ENCODE data around the gene EXOSC10.
"Not testable (repeated sequence)": the region's sequence is repeated elsewhere in the genome, so short reads cannot be mapped to it uniquely, and the experiment has no call there.

EXOSC10 gene

DNA sequence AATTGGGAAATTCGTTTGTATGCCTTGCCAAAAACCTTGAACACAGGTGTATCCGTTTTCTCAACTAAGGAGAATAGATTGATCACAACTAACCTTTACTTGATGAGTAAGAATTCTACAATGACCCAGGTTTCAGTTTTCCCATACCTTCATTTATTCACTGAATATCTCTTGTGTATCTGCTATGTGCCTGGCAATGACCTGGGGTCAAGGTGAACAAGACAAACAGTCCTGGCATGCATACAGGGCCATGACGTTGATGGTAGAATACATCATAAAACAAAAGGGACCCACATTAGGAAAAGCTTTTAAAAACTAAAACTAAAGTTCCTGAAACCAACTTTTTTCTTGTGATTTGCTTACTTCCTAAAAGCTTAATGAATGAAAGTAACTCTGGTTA lies 32.1 kb upstream of the EXOSC10 start:
- DNase-seq (no peak), ATAC-seq (replicated peaks) (no peak)
- H3K9me3 Mint-ChIP-seq: no peaks in the 10 kb centered on the region
- H3K4me3 Mint-ChIP-seq: no peak overlapping the region
- no peak overlapping the region for H3K27ac Mint-ChIP-seq
- peaks cover 72% of the 10 kb centered on the region for H3K36me3 Mint-ChIP-seq (ENCODE audit: insufficient read depth)
- no peaks in the 10 kb centered on the region for H3K27me3 Mint-ChIP-seq
- H3K4me1 Mint-ChIP-seq (ENCODE audit: low read depth in 2 of 2): no peaks in the 10 kb centered on the region

GRCh38 chr1:11130406-11130805 lies 30.7 kb upstream of the EXOSC10 start:
- H3K4me1 Mint-ChIP-seq (ENCODE audit: low read depth in 2 of 2): no peaks in the 10 kb centered on the region
- H3K27ac Mint-ChIP-seq: no peak overlapping the region
- DNase-seq (no peak), ATAC-seq (replicated peaks) (no peak)
- H3K9me3 Mint-ChIP-seq: no peaks in the 10 kb centered on the region
- peaks cover 75% of the 10 kb centered on the region for H3K36me3 Mint-ChIP-seq (ENCODE audit: insufficient read depth)
- no peak overlapping the region for H3K4me3 Mint-ChIP-seq
- no peaks in the 10 kb centered on the region for H3K27me3 Mint-ChIP-seq

DNA sequence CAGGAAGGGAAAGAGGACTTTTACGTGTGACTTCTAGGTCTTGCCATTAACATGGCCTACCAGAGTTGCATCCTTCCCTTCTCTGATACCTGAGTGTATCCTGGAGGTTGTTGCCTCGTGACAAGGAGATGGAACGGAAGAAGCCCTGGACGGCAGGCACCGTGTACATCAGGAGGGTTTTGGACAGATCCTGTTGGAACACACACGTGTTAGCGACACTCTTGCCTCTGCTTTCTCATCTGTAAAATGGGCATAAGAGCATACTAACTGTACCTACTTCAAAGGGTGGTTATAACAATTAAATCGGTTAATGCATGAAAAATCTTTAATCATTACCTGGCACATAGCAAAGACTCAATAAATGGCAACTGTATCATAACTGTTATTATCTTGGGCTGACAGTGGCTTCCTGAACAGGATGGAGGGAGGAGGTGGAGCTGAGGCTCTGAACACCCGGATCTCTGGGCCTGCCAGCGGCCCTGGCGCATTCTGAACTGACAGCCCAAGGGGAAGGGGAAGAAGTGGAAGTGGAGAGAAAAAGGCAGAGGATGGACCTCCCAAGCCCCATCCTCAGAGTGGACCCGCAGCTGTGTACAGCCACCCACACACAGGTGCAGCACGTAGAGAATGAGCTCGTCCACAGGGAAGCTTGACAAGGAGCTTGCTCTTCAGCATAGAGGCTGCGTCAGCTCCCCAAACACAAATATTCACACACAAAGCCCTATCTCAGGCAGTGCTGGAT lies 30.2 kb upstream of the EXOSC10 start:
- DNase-seq (no peak), ATAC-seq (replicated peaks) (no peak)
- Mint-ChIP-seq H3K27me3 (no peaks in the 10 kb centered on the region), H3K27ac (peak overlapping the region in 1 of 2 donors; percentile 62), H3K4me3 (no peak overlapping the region), H3K4me1 (ENCODE audit: low read depth in 2 of 2) (no peaks in the 10 kb centered on the region), H3K36me3 (ENCODE audit: insufficient read depth) (peaks cover 75% of the 10 kb centered on the region), H3K9me3 (no peaks in the 10 kb centered on the region)

- H3K27ac Mint-ChIP-seq: no peak overlapping the region
- peaks cover 91% of the 10 kb centered on the region for H3K36me3 Mint-ChIP-seq (ENCODE audit: insufficient read depth)
- ATAC-seq (replicated peaks) (no peak), DNase-seq (no peak)
- H3K27me3 Mint-ChIP-seq: no peaks in the 10 kb centered on the region
- no peaks in the 10 kb centered on the region for H3K4me1 Mint-ChIP-seq (ENCODE audit: low read depth in 2 of 2)
- H3K9me3 Mint-ChIP-seq: no peaks in the 10 kb centered on the region
- H3K4me3 Mint-ChIP-seq: no peak overlapping the region
These were observed 26.9 kb upstream of the EXOSC10 start for GRCh38 chr1:11126569-11126968.

- Mint-ChIP-seq H3K9me3 (no peaks in the 10 kb centered on the region), H3K27ac (no peak overlapping the region), H3K4me1 (ENCODE audit: low read depth in 2 of 2) (no peaks in the 10 kb centered on the region), H3K36me3 (ENCODE audit: insufficient read depth) (peaks cover 94% of the 10 kb centered on the region), H3K27me3 (no peaks in the 10 kb centered on the region), H3K4me3 (no peak overlapping the region)
- DNase-seq: no peak
- no peak for ATAC-seq (replicated peaks)
These were observed 26.3 kb upstream of the EXOSC10 start for GRCh38 chr1:11125931-11126330.

DNA sequence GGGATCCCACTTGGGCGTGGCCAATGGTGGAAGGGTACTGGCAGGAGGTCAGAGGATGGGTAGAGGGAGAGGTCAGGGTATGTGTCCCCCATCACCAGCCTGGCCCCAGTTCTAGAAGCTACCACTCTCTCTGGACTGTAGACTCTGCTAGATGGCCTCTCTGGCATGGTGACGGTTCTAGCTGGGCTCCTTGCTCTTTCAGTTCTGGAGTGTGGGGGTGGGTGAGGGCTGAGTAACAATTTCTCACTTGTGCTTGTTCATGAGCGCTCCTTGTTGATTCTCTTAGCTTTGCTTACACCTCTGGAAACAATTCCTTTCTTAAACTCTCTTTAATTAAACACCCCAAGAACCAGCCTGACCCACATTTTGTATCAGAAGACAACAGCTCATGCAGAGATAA lies 25.3 kb upstream of the EXOSC10 start:
- H3K4me1 Mint-ChIP-seq (ENCODE audit: low read depth in 2 of 2): no peaks in the 10 kb centered on the region
- H3K36me3 Mint-ChIP-seq (ENCODE audit: insufficient read depth): peaks cover 93% of the 10 kb centered on the region
- H3K27me3 Mint-ChIP-seq: no peaks in the 10 kb centered on the region
- H3K9me3 Mint-ChIP-seq: no peaks in the 10 kb centered on the region
- H3K27ac Mint-ChIP-seq: peak overlapping the region; percentile 41 to 44
- ATAC-seq (replicated peaks) (no peak), DNase-seq (no peak)
- H3K4me3 Mint-ChIP-seq: no peak overlapping the region

- H3K4me1 Mint-ChIP-seq (ENCODE audit: low read depth in 2 of 2): no peaks in the 10 kb centered on the region
- no peak for DNase-seq
- H3K36me3 Mint-ChIP-seq (ENCODE audit: insufficient read depth): peaks cover 79% of the 10 kb centered on the region
These were observed 16.6 kb upstream of the EXOSC10 start for GRCh38 chr1:11116318-11116717.

GRCh38 chr1:11114966-11115365 lies 15.3 kb upstream of the EXOSC10 start:
- Mint-ChIP-seq H3K4me3 (no peak overlapping the region), H3K27me3 (no peaks in the 10 kb centered on the region), H3K36me3 (ENCODE audit: insufficient read depth) (peaks cover 77% of the 10 kb centered on the region), H3K4me1 (ENCODE audit: low read depth in 2 of 2) (no peaks in the 10 kb centered on the region), H3K9me3 (no peaks in the 10 kb centered on the region), H3K27ac (no peak overlapping the region)
- DNase-seq (no peak), ATAC-seq (replicated peaks) (no peak)

More at GRCh38 chr1:11116318-11116717, 16.6 kb upstream of the EXOSC10 start:
- no peaks in the 10 kb centered on the region for H3K9me3 Mint-ChIP-seq
- H3K27me3 Mint-ChIP-seq: no peaks in the 10 kb centered on the region
- H3K27ac Mint-ChIP-seq: no peak overlapping the region
- H3K4me3 Mint-ChIP-seq: no peak overlapping the region
- ATAC-seq (replicated peaks): no peak

GRCh38 chr1:11109047-11109760 lies 9.5 kb upstream of the EXOSC10 start:
- H3K27me3 Mint-ChIP-seq: no peaks in the 10 kb centered on the region
- DNase-seq: no peak
- no peaks in the 10 kb centered on the region for H3K9me3 Mint-ChIP-seq
- H3K4me1 Mint-ChIP-seq (ENCODE audit: low read depth in 2 of 2): no peaks in the 10 kb centered on the region
- H3K36me3 Mint-ChIP-seq (ENCODE audit: insufficient read depth): peaks cover 66% of the 10 kb centered on the region
- ATAC-seq (replicated peaks): no peak
- H3K4me3 Mint-ChIP-seq: no peak overlapping the region
- H3K27ac Mint-ChIP-seq: no peak overlapping the region

- H3K9me3 Mint-ChIP-seq: no peaks in the 10 kb centered on the region
- peak overlapping the region in 1 of 2 donors; percentile 65 for H3K27ac Mint-ChIP-seq
- no peaks in the 10 kb centered on the region for H3K27me3 Mint-ChIP-seq
- H3K4me3 Mint-ChIP-seq: no peak overlapping the region
- H3K36me3 Mint-ChIP-seq (ENCODE audit: insufficient read depth): peaks cover 52% of the 10 kb centered on the region
- ATAC-seq (replicated peaks) (no peak), DNase-seq (no peak)
- no peaks in the 10 kb centered on the region for H3K4me1 Mint-ChIP-seq (ENCODE audit: low read depth in 2 of 2)
These were observed 7.9 kb upstream of the EXOSC10 start for GRCh38 chr1:11107599-11107998.

GRCh38 chr1:11105586-11105985 lies 5.9 kb upstream of the EXOSC10 start:
- DNase-seq: no peak
- H3K36me3 Mint-ChIP-seq (ENCODE audit: insufficient read depth): peaks cover 35% of the 10 kb centered on the region
- ATAC-seq (replicated peaks): no peak
- no peaks in the 10 kb centered on the region for H3K9me3 Mint-ChIP-seq
- no peaks in the 10 kb centered on the region for H3K27me3 Mint-ChIP-seq
- H3K27ac Mint-ChIP-seq: no peak overlapping the region
- no peak overlapping the region for H3K4me3 Mint-ChIP-seq
- no peaks in the 10 kb centered on the region for H3K4me1 Mint-ChIP-seq (ENCODE audit: low read depth in 2 of 2)

DNA sequence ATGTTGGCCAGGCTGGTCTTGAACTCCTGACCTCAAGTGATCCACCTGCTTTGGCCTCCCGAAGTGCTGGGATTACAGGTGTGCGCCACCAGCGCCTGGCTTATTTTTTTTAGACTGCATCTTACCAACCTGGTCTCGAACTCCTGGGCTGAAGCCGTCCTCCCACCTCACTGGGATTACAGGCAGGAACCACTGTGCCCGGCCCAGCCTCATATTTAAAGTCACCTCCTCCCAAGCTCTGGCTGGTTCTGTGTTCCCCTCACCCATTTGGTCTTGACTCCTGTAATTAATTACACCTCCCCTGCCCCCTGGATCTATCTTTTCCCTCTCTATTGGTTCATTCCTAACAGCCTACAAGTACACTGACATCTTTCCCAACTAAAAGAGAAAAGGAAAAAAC lies 1.7 kb upstream of the EXOSC10 start:
- H3K9me3 Mint-ChIP-seq: no peaks in the 10 kb centered on the region
- ATAC-seq (replicated peaks) (no peak), DNase-seq (no peak)
- H3K27ac Mint-ChIP-seq: peak overlapping the region in 1 of 2 donors; percentile 54
- H3K4me3 Mint-ChIP-seq: peak overlapping the region; percentile 4 to 58
- H3K27me3 Mint-ChIP-seq: no peaks in the 10 kb centered on the region
- H3K36me3 Mint-ChIP-seq (ENCODE audit: insufficient read depth): peaks cover 32% of the 10 kb centered on the region
- peaks cover 7 to 9% of the 10 kb centered on the region in 2 donors for H3K4me1 Mint-ChIP-seq (ENCODE audit: low read depth in 2 of 2)

- H3K4me1 Mint-ChIP-seq (ENCODE audit: low read depth in 2 of 2); ATAC-seq (replicated peaks); H3K27me3 Mint-ChIP-seq; H3K9me3 Mint-ChIP-seq; DNase-seq: not testable (repeated sequence)
- H3K4me3 Mint-ChIP-seq: peak overlapping the region in 1 of 2 donors; percentile 96
- peak overlapping the region in 1 of 2 donors; percentile 96 for H3K27ac Mint-ChIP-seq
- H3K36me3 Mint-ChIP-seq (ENCODE audit: insufficient read depth): peaks cover 32% of the 10 kb centered on the region
These were observed 1.1 kb upstream of the EXOSC10 start for GRCh38 chr1:11100806-11101205.

DNA sequence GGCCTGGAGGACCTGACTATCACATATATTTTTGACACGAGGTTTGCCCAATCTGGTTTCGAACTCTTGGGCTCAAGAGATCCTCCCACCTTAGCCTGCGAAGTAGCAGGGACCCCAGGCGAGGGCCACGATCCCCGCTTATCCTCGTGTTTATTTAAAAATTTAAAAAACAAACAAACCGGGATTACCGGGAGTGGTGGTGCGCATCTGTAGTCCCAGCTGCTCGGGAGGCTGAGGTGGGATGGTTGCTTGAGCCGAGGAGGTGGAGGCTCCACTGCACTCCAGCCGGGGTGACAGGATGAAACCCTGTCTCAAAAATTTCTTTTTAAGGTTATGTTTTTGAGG lies 452 bp upstream of the EXOSC10 start:
- no peaks in the 10 kb centered on the region for H3K27me3 Mint-ChIP-seq
- H3K27ac Mint-ChIP-seq: peak overlapping the region; percentile 96
- DNase-seq (no peak), ATAC-seq (replicated peaks) (no peak)
- H3K9me3 Mint-ChIP-seq: no peaks in the 10 kb centered on the region
- peak overlapping the region; percentile 96 to 97 for H3K4me3 Mint-ChIP-seq
- peaks cover 38% of the 10 kb centered on the region for H3K36me3 Mint-ChIP-seq (ENCODE audit: insufficient read depth)
- peaks cover 7 to 9% of the 10 kb centered on the region in 2 donors for H3K4me1 Mint-ChIP-seq (ENCODE audit: low read depth in 2 of 2)

All from effector memory CD8-positive, alpha-beta T cell (primary cell).